HFFc6 (cell line): Measurements from ENCODE around the gene ALKAL2. TPM values are rescaled to one million over a fixed set of nuclear protein-coding genes. Genes with fewer than 3 reads are reported as not detected.

ENCODE experiments used
- DNase-seq: peaks from one replicate; pipeline ENCODE4 v3.0.0-alpha.2; 2018
- H3K27ac Mint-ChIP-seq: 2 replicates; pipeline ENCODE4 v1.8.0; 2020; ENCODE audit warnings: mild to moderate bottlenecking, mixed read lengths
- H3K27me3 Mint-ChIP-seq: 2 replicates; pipeline ENCODE4 v1.8.0; 2021; ENCODE audit warnings: mild to moderate bottlenecking, moderate library complexity, mixed read lengths; ENCODE audit not compliant: insufficient read depth
- H3K36me3 Mint-ChIP-seq: 2 replicates; pipeline ENCODE4 v1.8.0; 2021; ENCODE audit warnings: low read depth, mixed read lengths
- H3K4me1 Mint-ChIP-seq: 2 replicates; pipeline ENCODE4 v1.8.0; 2020; ENCODE audit warnings: low read depth, mixed read lengths
- H3K4me3 Mint-ChIP-seq: 2 replicates; pipeline ENCODE4 v1.8.0; 2020; ENCODE audit warnings: mild to moderate bottlenecking, moderate library complexity, mixed read lengths
- H3K9me3 Mint-ChIP-seq: 2 replicates; pipeline ENCODE4 v1.8.0; 2020; ENCODE audit warnings: mild to moderate bottlenecking, mixed read lengths
- total RNA-seq, 6 experiments: library from RNA; stranded (reverse); fragmentation: NEBNext Ultra II Directional; extraction: Animal tissue kit (Norgen Biotek cat#: 25700); gene quantifications; 2 replicates in 1 of 6; 3 replicates in 5 of 6; pipeline ENCODE4 v1.2.3, GENCODE V29; 2021
- TF ChIP-seq, protein P1 (sequence below): fragments of 200-600 bp; sonication (generic); IDR thresholded peaks from 2 replicates; pipeline ENCODE4 v1.5.0; 2021; ENCODE audit warnings: antibody characterized with exemption, mild to moderate bottlenecking

Gene ALKAL2
- total RNA-seq, 6 experiments from 2014 or later = not detected

GRCh38 chr2:262117-262516 lies 25.8 kb downstream of the ALKAL2 start:
- Mint-ChIP-seq H3K4me3 (no peak overlapping the region), H3K27ac (no peak overlapping the region), H3K27me3 (peaks cover 1% of the 10 kb centered on the region; the same call in 1 of the 2 replicates), H3K4me1 (peaks cover 12% of the 10 kb centered on the region), H3K36me3 (peaks cover 45% of the 10 kb centered on the region), H3K9me3 (peaks cover 15% of the 10 kb centered on the region)
- TF ChIP-seq, protein P1, sequence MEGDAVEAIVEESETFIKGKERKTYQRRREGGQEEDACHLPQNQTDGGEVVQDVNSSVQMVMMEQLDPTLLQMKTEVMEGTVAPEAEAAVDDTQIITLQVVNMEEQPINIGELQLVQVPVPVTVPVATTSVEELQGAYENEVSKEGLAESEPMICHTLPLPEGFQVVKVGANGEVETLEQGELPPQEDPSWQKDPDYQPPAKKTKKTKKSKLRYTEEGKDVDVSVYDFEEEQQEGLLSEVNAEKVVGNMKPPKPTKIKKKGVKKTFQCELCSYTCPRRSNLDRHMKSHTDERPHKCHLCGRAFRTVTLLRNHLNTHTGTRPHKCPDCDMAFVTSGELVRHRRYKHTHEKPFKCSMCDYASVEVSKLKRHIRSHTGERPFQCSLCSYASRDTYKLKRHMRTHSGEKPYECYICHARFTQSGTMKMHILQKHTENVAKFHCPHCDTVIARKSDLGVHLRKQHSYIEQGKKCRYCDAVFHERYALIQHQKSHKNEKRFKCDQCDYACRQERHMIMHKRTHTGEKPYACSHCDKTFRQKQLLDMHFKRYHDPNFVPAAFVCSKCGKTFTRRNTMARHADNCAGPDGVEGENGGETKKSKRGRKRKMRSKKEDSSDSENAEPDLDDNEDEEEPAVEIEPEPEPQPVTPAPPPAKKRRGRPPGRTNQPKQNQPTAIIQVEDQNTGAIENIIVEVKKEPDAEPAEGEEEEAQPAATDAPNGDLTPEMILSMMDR = no peak
- no peak for DNase-seq

- DNase-seq = no peak
- H3K9me3 Mint-ChIP-seq = peaks cover 15% of the 10 kb centered on the region
- H3K27me3 Mint-ChIP-seq = peaks cover 1% of the 10 kb centered on the region; the same call in 1 of the 2 replicates
- no peak overlapping the region for H3K4me3 Mint-ChIP-seq
- TF ChIP-seq, protein P1 = no peak
- H3K27ac Mint-ChIP-seq = no peak overlapping the region
- H3K36me3 Mint-ChIP-seq = peaks cover 39% of the 10 kb centered on the region
- no peaks in the 10 kb centered on the region; the same call in 1 of the 2 replicates for H3K4me1 Mint-ChIP-seq
Measured at GRCh38 chr2:260507-261161, 27.3 kb downstream of the ALKAL2 start.

- Mint-ChIP-seq H3K4me1 (no peaks in the 10 kb centered on the region; the same call in 1 of the 2 replicates), H3K27me3 (peaks cover 1% of the 10 kb centered on the region; the same call in 1 of the 2 replicates), H3K36me3 (peaks cover 39% of the 10 kb centered on the region), H3K9me3 (peaks cover 15% of the 10 kb centered on the region), H3K4me3 (no peak overlapping the region), H3K27ac (no peak overlapping the region)
- DNase-seq = no peak
- TF ChIP-seq, protein P1 = no peak
Measured at GRCh38 chr2:259789-260331, 28.0 kb downstream of the ALKAL2 start.

DNA sequence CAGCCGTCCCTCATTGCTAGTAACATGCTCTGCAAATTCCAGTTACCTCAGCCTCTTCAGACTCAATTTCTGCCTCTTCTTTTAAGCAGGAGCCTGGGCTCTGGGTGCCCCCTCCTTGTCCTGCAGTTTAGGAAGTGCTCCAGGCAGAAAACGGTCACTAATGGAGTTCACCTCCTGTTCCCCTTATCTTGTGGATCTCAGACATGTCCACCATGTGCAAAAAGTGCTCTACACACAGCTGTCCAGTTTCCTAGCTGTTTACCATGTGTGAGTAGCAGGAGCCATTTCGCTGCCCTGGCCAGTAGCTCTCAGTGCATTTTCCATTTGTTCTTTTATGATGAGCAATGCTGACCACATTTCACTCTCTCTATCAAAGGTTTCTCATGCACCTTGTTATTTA lies 29.0 kb downstream of the ALKAL2 start:
- H3K27me3 Mint-ChIP-seq = peaks cover 1% of the 10 kb centered on the region; the same call in 1 of the 2 replicates
- no peak overlapping the region for H3K4me3 Mint-ChIP-seq
- no peak overlapping the region for H3K27ac Mint-ChIP-seq
- H3K36me3 Mint-ChIP-seq = peaks cover 39% of the 10 kb centered on the region
- no peak for DNase-seq
- TF ChIP-seq, protein P1 = no peak
- H3K9me3 Mint-ChIP-seq = peaks cover 15% of the 10 kb centered on the region
- no peaks in the 10 kb centered on the region; the same call in 1 of the 2 replicates for H3K4me1 Mint-ChIP-seq

DNA sequence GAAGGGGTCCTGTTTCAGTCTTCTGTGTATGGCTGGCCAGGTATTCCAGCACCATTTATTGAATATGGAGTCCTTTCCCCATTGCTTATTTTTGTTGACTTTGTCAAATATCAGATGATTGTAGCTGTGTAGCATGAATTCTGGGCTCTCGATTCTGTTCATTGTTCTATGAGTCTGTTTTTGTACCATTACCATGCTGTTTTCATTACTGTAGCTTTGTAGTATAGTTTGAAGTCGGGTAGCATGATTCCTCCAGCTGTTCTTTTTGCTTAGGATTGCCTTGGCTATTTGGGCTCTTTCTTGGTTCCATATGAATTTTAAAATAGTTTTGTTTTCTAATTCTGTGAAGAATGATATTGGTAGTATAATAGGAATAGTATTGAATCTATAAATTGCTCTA lies 30.0 kb downstream of the ALKAL2 start:
- H3K4me3 Mint-ChIP-seq = no peak overlapping the region
- DNase-seq = no peak
- no peaks in the 10 kb centered on the region; the same call in 1 of the 2 replicates for H3K4me1 Mint-ChIP-seq
- TF ChIP-seq, protein P1 = no peak
- H3K9me3 Mint-ChIP-seq = peaks cover 15% of the 10 kb centered on the region
- H3K36me3 Mint-ChIP-seq = peaks cover 37% of the 10 kb centered on the region
- H3K27ac Mint-ChIP-seq = no peak overlapping the region
- peaks cover 1% of the 10 kb centered on the region; the same call in 1 of the 2 replicates for H3K27me3 Mint-ChIP-seq
